PFSK-1 (cell line): ENCODE data around the gene EHMT2.

Experiments
- POLR2AphosphoS5 ChIP-seq: IDR thresholded peaks from 2 replicates; pipeline ENCODE4 v1.6.1; 2012; ENCODE audit warnings: low read depth, mild to moderate bottlenecking, control low read depth, low read length, moderate library complexity
- TAF1 ChIP-seq: IDR thresholded peaks from 2 replicates; pipeline ENCODE4 v1.6.1; 2012; ENCODE audit warnings: low read length, control low read depth, borderline replicate concordance; ENCODE audit not compliant: insufficient read depth

- TF ChIP-seq TAF1, result no peak
- no peak for TF ChIP-seq POLR2AphosphoS5
Measured at GRCh38 chr6:31874084-31874670, 23.3 kb downstream of the EHMT2 start.
